ENCODE results near the gene ITPRID1.
"Not testable (repeated sequence)": the region's sequence is repeated elsewhere in the genome, so short reads cannot be mapped to it uniquely, and the experiment has no call there.

The ITPRID1 gene

DNA sequence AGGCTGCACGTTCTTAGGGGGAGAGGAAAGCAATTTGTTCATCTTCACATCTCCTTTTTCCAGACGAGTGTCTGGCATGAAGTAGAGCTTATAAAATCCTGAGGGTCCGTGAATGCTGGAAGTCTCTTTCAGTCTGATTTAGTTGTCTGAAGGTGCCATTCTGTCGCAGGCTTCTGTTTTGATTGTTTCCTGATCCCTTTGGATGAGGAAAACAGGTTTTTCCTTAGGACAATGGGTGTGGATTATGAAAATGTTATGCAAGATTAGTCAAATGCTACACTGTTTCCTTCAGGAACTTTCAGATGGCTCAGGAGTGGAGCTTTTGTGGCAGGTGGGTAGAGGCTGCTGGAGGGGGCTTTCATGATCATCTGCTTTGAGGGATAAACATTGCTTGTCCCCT is at the start of gene ITPRID1:
TSS of gene ITPRID1 (plus strand) at position 301 of the 400 bp plus-strand sequence. CDS start 38,935 bp downstream, outside the sequence.
- no peak for DNase-seq

- DNase-seq = no peak
Measured at GRCh38 chr7:31464601-31465000, 49.3 kb upstream of the ITPRID1 start.

DNA sequence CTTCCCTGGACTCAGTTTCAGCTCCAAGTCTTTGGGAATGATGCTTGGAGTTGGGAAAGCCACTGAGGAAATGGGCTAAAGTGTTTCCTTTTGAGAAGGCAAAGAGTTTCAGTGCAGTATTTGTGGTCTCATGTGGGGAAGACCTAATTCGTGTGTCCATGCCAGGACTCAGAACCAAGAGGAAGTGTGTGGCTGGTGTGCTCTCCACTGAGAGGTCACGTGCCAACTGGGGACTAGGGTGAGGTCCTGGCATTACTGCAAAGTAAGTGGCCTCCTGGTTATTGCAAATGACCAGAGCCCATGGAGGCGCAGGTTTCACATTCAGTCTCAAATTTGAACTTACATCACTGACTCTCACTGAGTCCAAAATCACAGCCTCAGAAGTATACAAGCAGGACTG is 48.6 kb upstream of the ITPRID1 start:
- no peak for DNase-seq

- DNase-seq = no peak
Measured at GRCh38 chr7:31466036-31466435, 47.9 kb upstream of the ITPRID1 start.

- DNase-seq = not testable (repeated sequence)
Measured at GRCh38 chr7:31470883-31471282, 43.0 kb upstream of the ITPRID1 start.

GRCh38 chr7:31475368-31475767 is 38.5 kb upstream of the ITPRID1 start:
- DNase-seq = no peak

DNA sequence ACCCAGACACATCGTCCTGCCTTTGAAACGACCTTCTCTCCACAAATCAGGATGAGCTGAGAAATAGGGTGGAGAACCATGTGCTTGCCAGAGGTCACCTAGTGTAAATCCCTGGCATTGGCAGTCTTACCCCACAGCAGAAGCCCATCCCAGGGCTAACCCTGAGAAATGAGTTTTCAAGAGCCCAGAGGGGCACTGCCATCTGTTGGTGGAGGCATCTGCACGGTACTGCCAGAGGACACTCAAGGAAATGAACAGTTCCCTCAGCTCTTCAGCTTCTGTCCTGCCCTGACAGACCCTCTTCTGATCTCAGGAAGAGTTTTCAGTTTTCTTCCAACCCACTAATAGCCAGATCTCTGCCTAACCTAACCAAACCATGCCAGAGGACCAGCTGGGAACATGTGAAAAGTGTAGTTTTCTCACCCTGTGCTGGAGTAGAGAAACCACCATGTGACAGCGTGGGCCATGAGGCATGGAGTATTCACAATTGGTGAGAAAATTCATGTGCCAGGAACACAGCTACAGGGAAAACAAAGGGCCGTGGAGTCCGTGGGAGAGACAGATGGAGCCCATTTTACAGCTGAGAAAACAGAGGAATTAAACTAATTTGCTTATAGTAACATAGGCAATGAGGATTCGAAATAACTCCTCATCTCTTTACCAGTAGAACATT is 37.7 kb upstream of the ITPRID1 start:
- no peak for DNase-seq

DNA sequence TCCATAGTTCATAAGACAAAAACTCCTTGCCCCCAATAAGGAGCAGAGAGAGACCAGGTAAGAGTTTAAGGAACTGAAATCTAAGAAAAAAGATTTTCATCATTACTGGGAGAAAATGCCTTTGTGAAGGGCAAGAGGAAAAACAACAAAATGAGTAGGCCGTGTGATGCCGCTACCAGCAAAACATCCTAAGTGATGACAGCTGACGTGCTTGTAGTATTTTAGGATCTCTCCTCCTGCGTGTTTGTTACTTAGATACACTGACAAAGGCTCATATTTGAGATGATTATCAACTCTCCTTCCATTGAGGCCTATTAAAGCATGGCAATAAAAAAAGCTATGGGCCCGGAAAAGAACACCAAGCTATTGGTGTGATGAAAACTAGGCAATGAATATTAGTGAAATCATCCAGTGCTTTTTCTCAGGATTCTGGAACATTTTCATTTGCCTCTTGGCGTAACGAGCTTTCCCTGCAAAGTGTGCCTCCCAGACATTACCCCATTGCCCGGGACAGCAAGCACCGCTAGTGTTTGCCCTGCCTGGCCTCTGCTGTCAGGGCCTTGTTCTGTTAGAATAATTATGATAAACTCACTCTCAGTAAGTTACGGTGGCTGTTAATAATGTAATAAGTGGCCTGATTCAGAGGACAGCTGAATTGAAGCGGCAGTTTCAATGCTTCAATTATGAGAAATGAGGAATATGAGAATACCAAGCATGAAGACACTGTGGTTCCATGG is 36.8 kb upstream of the ITPRID1 start:
- DNase-seq = no peak

DNA sequence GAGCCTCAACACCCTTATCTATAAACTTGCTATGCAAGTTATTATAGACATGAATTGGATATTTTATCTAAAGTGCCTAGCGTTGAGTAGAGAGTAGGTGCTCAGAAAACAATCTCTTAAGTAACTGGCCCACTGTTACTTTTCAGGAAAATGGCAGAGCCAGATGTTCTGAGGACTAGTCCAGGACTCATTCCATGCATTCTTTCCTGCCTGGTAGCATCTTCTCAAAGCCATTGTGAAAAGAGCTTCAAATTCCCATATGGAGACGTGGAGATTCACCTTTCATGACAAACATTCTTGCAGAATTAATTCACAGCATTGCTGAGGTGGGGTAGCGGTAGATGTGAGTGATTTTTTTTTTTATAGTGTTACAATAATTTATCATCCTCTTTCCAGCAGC is 35.9 kb upstream of the ITPRID1 start:
- no peak for DNase-seq

- DNase-seq = no peak
Measured at GRCh38 chr7:31478721-31479120, 35.2 kb upstream of the ITPRID1 start.

GRCh38 chr7:31487071-31487470 is 26.8 kb upstream of the ITPRID1 start:
- DNase-seq = no peak

DNA sequence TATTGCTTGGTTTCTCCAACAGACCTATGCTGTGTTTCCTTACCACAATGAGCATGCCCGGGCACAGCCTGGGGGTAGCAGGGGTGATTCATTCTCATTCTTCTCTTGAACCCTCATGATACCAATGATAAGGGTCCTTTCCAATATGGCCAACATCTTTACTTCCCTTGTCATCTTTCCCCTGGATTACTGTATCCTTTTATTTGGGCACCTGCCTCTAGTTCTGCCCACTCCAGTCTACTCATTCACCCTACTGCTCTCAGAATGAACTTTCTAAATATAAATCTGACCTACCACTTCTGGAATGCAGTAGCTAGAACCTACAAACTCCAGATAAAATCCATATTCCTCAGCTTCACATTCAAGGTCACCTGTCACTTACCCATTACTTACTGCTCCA is 26.4 kb upstream of the ITPRID1 start:
- DNase-seq = no peak

- peak; percentile 24 for DNase-seq
Measured at GRCh38 chr7:31488562-31489203, 25.2 kb upstream of the ITPRID1 start.

DNA sequence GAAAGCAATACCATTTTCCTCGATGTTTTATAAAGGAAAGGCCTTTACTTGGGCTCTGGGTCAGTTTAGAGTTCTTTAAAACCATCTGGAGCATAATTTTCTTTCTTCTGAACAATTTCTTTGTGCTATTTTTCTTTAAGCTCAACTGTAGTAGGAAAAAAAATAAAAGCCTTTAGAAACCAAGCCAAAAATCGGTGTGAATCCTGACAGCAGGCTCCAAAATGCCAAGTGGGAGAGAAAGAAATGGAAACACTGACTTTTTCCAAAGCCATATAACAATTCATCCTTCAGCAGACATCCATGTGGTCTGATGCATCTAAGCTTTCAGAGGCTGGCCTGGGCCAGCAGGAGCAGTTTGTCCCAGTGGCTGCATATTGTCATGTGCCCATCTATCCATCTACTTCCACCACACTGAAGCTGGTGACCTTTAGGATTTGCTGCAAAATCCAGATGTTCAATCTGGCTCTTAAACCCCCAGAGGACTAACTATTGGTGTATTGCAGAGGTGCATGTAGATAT is 23.0 kb upstream of the ITPRID1 start:
- DNase-seq = no peak

DNA sequence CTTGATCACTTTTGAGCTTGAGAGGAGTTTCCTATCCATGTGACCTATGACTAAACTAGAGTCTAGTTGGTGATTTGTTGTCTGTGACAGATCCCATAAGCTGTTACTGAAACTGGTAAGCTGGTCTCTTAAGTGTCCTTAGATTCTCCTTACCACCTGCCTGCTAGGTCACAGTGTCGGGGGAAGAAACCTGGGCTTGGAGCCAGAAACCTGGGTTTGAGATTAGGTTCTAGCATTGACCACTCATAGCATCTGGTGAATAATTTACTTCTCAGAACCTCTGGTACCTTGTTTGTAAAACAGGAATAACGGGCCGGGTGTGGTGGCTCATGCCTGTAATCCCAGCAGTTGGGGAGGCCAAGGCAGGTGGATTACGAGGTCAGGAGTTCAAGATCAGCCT is 21.8 kb upstream of the ITPRID1 start:
- DNase-seq = no peak

DNA sequence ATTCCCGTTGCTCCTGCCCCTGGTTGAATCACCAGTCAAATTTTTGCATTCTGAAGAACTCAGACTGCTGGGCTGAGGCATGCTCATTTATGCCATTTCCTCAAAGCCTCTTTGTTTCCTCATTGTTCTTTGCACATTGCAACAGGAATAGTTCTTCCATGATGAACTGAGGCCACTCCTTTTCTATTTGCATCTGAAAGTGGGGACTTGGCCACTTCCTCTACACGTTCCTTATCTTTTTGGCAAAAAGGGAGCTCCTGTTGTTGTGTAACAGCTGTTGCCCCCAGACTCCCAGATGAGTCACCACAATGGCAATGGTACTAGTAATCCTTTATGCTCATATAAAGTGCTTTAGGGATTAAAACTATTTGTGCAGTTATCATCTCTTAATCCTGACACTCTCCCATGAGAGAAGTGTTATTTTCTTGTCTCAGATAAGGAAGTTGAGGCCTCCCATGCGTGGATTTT is 20.1 kb upstream of the ITPRID1 start:
- no peak for DNase-seq

DNA sequence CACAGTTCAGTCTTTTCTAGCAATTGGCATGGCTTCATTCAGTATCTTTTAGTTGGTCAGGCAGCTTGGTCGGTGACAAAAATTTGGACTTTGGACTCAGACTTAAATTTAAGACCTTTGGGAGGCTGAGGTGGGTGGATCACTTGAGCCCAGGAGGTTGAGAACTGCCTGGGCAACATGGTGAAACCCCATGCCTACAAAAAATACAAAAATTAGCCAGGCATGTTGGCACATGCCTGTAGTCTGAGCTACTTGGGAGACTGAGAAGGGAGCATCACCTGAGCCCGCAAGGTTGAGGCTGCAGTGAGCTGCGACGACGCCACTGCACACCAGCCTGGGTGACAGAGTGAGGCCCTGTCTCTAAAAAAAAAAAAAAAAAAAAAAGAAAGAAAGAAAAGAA is 19.5 kb upstream of the ITPRID1 start:
- no peak for DNase-seq

- no peak for DNase-seq
Measured at GRCh38 chr7:31495653-31496052, 18.2 kb upstream of the ITPRID1 start.

- DNase-seq = no peak
Measured at GRCh38 chr7:31497516-31497915, 16.4 kb upstream of the ITPRID1 start.

- DNase-seq = no peak
Measured at GRCh38 chr7:31500656-31501055, 13.2 kb upstream of the ITPRID1 start.

GRCh38 chr7:31508823-31509222 is 5.1 kb upstream of the ITPRID1 start:
- no peak for DNase-seq

- no peak for DNase-seq
Measured at GRCh38 chr7:31512166-31512565, 1.7 kb upstream of the ITPRID1 start.

- no peak for DNase-seq
Measured at GRCh38 chr7:31516680-31517502, 3.0 kb downstream of the ITPRID1 start.
